ENCODE results near the gene CXCR3. TPM values are rescaled to one million over a fixed set of nuclear protein-coding genes. Genes with fewer than 3 reads are reported as not detected.

Gene CXCR3
- total and polyA plus RNA-seq, 7 donors: 0.01 to 0.21 (median 0.05) TPM; not detected in 4

DNA sequence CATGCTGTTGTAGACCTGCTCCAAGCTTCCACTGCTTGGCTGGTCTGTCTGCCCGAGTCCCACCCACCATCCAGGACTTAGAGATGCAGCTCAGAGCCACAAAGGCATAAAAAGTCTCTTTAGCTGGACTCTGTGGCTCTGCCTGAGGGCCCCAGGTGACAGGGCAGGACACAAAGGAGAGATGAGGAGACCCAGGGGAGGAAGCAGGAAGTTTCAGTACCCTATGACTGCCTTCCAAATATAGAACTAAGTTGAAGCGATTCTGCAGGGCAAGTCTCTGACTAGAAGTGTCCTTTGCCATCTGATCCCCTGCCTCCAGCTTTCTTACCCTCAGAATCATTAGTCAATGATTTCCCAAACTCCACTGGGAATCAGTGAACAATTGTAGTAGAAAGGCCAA lies 11.2 kb upstream of the CXCR3 start:
- intact Hi-C loops (cut with DNase I): no loop called here
- Histone ChIP-seq H3K4me3 (no peak overlapping the region), H3K9me3 (no peaks in the 10 kb centered on the region), H3K27me3 (ENCODE audit: insufficient read depth in 3 of 3, low read length in 2 of 3) (no peaks in the 10 kb centered on the region), H3K36me3 (ENCODE audit: insufficient read depth in 1 of 2, low read depth in 1 of 2) (no peaks in the 10 kb centered on the region), H3K27ac (no peak overlapping the region), H3K4me1 (peaks cover 4% of the 10 kb centered on the region)
- no peak for DNase-seq
- 62 to 91% (median 72%) methylated on average over 2 of the region's 2 CpGs for WGBS, 3 donors
- TF ChIP-seq, protein P1, sequence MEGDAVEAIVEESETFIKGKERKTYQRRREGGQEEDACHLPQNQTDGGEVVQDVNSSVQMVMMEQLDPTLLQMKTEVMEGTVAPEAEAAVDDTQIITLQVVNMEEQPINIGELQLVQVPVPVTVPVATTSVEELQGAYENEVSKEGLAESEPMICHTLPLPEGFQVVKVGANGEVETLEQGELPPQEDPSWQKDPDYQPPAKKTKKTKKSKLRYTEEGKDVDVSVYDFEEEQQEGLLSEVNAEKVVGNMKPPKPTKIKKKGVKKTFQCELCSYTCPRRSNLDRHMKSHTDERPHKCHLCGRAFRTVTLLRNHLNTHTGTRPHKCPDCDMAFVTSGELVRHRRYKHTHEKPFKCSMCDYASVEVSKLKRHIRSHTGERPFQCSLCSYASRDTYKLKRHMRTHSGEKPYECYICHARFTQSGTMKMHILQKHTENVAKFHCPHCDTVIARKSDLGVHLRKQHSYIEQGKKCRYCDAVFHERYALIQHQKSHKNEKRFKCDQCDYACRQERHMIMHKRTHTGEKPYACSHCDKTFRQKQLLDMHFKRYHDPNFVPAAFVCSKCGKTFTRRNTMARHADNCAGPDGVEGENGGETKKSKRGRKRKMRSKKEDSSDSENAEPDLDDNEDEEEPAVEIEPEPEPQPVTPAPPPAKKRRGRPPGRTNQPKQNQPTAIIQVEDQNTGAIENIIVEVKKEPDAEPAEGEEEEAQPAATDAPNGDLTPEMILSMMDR (IDR thresholded peaks at IDR 0.05): no peak
- ATAC-seq: no peak

GRCh38 chrX:71627588-71628404 lies 9.5 kb upstream of the CXCR3 start:
- no peak for ATAC-seq
- peaks cover 8% of the 10 kb centered on the region for H3K4me1 ChIP-seq
- DNase-seq: no peak
- TF ChIP-seq, protein P1 (IDR thresholded peaks at IDR 0.05): no peak
- H3K36me3 ChIP-seq (ENCODE audit: insufficient read depth in 1 of 2, low read depth in 1 of 2): no peaks in the 10 kb centered on the region
- intact Hi-C loops (cut with DNase I): no loop called here
- H3K9me3 ChIP-seq: no peaks in the 10 kb centered on the region
- no peak overlapping the region for H3K27ac ChIP-seq
- H3K27me3 ChIP-seq (ENCODE audit: insufficient read depth in 3 of 3, low read length in 2 of 3): no peaks in the 10 kb centered on the region
- WGBS, 3 donors: 74 to 88% (median 83%) methylated on average over 14 of the region's 14 CpGs
- H3K4me3 ChIP-seq: no peak overlapping the region

GRCh38 chrX:71626576-71626975 lies 8.3 kb upstream of the CXCR3 start:
- Histone ChIP-seq H3K27me3 (ENCODE audit: insufficient read depth in 3 of 3, low read length in 2 of 3) (no peaks in the 10 kb centered on the region), H3K27ac (no peak overlapping the region), H3K36me3 (ENCODE audit: insufficient read depth in 1 of 2, low read depth in 1 of 2) (no peaks in the 10 kb centered on the region), H3K4me3 (no peak overlapping the region), H3K9me3 (no peaks in the 10 kb centered on the region), H3K4me1 (peaks cover 15% of the 10 kb centered on the region)
- ATAC-seq (no peak), DNase-seq (no peak)
- TF ChIP-seq, protein P1 (IDR thresholded peaks at IDR 0.05): no peak
- 67 to 84% (median 73%) methylated on average over 6 of the region's 6 CpGs for WGBS, 3 donors
- intact Hi-C loops (cut with DNase I): no loop called here

GRCh38 chrX:71625471-71625870 lies 7.2 kb upstream of the CXCR3 start:
- Histone ChIP-seq H3K9me3 (no peaks in the 10 kb centered on the region), H3K36me3 (ENCODE audit: insufficient read depth in 1 of 2, low read depth in 1 of 2) (no peaks in the 10 kb centered on the region), H3K27ac (no peak overlapping the region), H3K4me3 (no peak overlapping the region), H3K27me3 (ENCODE audit: insufficient read depth in 3 of 3, low read length in 2 of 3) (no peaks in the 10 kb centered on the region), H3K4me1 (peaks cover 15% of the 10 kb centered on the region)
- TF ChIP-seq, protein P1 (IDR thresholded peaks at IDR 0.05): no peak
- intact Hi-C loops (cut with DNase I): no loop called here
- DNase-seq (no peak), ATAC-seq (no peak)
- WGBS, 3 donors: 88 to 91% (median 90%) methylated on average over 5 of the region's 5 CpGs
